A673 (cell line): Measurements from ENCODE around the gene GLRX3.

ENCODE experiments used
- CTCF ChIP-seq: fragments of 300-800, 200-600 bp; sonication (generic); conservative IDR thresholded peaks from 2 replicates; pipeline ENCODE4 v1.5.1; 2017; ENCODE audit warnings: low read depth, mild to moderate bottlenecking, antibody characterized with exemption, low read length, moderate library complexity, mixed read lengths
- EZH2 ChIP-seq: fragments of 200-600 bp; sonication (generic); IDR thresholded peaks from 2 replicates; pipeline ENCODE4 v1.6.1; 2017; ENCODE audit warnings: borderline replicate concordance, low read depth, mild to moderate bottlenecking, mixed read lengths, antibody characterized with exemption, low read length; ENCODE audit not compliant: poor library complexity, severe bottlenecking

GRCh38 chr10:130226012-130226411, 89.8 kb downstream of the GLRX3 start:
- TF ChIP-seq EZH2 (no peak), CTCF (no peak)
